IPS DF 19.7 (cell line): ENCODE measurements around the gene ERBB4.
A peak's percentile ranks its signal among the peaks of the same experiment; 100 is the strongest.

ENCODE experiments used
- DNase-seq: peaks from one replicate; pipeline ENCODE4 v3.0.0-alpha.2; 2013; ENCODE audit warnings: low read depth, low spot score

Gene ERBB4

DNA sequence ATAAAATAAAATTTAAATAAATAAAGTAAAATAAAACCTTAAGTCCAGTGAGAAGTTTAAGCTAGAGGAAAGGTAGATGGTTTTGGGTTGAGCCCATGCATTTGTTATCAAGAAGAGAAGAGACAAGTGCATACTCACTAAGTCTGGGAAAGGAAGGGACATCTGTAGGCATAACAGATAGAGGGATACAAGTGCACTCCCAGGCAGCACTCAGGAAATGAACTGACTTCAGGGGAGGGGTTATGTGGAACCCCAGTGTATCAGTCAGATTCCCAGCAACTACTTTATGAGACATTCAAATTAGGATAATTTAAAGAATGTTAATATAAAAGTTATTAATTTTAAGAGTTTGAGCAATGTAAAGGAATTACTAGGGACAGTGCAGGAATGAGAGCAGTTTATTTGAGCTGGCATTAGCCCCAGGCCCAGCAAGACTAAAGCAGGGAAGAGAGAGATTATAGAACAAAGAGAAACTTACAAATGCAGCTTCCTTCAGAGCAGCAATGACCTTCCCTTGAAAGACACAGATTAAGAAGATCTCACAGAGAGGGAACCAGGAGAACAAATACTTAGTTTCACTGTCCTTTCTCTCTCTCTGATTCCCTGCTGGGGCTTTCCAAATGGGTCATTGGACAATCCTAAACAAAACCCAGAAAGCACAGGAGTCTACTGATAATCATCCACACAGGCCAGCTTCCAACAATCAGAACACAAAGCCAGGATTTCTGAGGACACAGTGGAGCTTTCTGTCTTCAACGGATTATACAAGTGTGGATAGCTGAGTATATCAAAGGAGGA is 109.7 kb downstream of the ERBB4 start:
- DNase-seq: peak; percentile 38

DNA sequence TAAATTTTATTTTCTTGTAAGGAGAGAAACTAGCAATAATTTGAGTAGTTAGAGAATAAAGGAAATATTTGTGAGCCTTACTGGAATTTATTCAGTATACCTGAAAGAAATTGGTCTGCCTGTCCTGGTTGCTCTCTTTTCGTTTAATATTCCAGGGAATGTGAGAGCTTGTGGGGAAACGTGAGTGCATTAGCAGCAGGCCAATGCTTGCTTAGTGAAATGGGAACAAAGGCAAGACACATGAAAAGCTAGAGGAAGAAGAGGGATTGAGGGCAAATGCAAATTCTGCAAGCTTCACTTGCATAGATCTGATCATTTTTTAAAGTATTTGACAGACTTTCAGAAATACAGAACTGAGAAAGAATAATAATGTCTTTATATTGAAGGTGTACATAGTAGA is 111.0 kb downstream of the ERBB4 start:
- DNase-seq: no peak

DNA sequence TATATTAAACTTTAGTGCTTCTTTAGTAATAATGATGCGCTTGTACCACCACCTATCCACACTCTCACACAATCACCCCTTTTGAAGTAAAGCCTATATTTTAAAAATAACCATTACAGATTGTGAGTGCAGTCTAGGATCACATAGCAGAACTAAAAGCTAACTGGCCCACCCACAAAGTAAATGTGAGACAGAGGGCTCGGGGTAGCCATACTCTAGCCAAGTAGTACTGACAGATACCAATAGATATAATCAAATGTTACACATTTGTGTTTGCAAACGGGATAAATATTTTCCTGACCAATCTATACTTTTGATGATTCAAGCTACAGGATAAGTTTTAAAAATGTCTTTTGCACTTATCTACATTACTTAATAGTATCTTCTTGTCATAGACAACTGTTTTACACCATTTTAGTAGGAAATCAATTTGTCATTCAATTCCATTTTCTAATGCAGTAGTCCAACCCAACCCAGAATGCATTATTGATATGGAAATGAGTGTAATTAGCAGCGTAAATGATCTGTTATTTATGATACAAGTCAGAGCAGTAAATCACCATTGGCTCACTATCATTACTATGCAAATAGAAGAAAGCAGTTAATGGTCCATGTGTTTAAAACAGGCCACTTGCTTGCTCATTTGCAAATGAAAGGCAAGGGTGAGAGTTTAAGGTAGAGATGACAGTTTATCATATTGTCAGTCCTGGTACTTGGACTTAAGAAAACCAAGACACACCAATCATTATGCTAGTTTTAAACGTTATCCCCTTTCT is 111.8 kb downstream of the ERBB4 start:
- DNase-seq: no peak

- no peak for DNase-seq
These were observed 114.5 kb downstream of the ERBB4 start for GRCh38 chr2:212424082-212424481.

- no peak for DNase-seq
These were observed 115.5 kb downstream of the ERBB4 start for GRCh38 chr2:212423089-212423488.

DNA sequence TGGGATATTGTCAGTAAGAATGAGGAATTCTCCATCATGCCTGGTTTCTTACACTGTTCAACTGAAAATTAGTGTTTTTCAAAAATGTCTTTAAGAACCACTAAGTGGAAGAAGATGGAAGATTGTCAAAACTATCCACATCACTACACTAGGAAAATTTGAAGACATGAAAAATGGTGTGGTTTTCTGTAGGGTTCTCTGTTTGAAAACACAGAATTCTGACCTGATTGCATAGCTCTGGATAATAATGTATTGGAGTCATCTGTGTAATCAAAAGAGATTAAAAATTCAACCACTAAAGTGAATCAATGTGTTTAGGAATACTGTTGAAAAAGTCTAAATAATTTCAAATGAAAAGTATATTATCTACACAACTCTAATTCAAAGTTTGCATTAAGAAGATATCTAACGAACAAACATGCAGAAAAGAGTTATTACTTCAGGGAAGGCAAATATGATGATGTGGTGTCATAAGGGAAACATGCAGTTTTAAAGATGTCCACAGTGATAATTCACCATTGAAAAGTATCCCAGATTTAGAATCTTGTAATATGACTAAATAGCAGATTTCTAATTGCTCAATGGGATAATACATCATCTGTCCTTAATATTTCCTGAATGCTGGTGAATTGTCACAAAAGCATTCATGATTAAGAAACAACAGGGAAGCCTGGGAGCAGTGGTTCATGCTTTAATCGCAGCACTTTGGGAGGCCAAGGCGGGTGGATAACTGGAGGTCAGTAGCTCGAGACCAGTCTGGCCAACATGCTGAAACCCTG is 116.9 kb downstream of the ERBB4 start:
- no peak for DNase-seq

DNA sequence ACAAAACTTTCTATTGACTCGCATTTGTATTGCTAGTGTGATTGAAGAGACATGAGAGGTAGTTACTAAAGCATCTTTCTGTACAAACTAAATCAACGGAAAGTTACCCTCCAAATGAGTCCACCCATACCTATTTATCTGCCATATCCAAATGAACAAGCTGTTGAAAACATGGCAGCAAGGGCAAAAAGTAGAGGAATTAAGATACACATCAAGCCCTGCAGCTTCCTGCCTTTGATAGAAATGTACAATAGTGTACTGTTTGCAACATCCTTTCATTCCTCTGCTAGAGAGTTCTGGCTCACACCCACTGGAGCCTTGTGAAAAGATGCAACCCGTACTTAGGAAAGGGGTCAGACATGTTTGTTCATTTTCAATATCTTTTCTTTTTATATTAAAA is 122.5 kb downstream of the ERBB4 start:
- DNase-seq: no peak

DNA sequence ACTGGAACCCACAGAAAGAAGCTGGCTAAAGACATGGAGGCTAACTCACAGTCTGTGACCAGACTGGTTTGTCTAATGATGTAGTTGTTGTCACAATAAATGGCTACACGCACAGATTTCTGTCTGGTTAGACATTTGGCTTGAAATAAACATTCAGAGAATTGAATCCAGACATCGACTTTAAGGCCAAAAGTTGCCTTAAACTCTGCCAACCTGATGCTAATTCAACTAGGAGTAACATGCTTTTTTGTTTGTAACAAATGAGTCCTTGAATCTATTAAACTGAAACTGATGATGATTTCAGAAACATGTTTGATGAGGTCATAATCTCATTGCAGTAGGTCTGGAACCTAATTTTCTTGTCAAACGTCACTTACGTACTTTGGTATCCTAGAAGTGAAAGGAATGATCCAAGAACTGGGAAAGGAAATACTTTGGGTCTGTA is 123.8 kb downstream of the ERBB4 start:
- no peak for DNase-seq

GRCh38 chr2:212409560-212409959 is 129.0 kb downstream of the ERBB4 start:
- DNase-seq: no peak

DNA sequence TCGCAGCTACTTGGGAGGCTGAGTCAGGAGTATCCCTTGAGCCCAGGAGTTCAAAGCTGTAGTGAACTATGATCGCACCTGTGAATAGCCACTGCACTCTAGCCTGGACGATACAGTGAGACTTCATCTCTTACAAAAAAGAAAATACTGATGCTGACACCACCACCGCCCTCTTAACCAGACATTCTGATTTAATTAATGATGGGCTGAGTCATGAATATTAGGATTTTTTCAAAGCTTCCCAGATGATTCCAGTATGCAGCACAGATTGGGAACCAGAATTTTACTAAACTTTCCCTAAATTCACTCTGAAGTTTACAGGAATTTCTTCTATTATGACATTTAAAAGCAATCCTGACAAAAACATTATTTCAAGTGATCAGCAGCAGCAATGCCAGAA is 130.1 kb downstream of the ERBB4 start:
- DNase-seq: no peak

DNA sequence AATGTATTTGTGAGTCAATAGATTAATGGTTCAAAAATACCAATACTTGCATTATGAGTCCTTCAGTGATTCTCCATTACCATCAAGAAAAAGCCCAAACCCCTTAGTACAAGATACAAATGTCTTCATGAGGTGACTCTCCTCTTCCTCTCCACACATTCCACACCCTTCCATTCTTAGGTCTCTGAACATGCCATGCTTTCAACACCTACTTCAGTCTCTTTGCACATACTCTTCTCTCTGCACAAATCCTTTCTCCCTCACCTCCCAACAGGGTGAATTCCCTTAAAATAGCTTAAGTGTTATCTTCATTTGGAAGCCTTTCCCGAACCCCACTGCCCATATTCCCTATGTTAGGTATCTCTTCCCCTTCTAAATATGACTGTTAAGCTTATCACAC is 131.9 kb downstream of the ERBB4 start:
- no peak for DNase-seq

DNA sequence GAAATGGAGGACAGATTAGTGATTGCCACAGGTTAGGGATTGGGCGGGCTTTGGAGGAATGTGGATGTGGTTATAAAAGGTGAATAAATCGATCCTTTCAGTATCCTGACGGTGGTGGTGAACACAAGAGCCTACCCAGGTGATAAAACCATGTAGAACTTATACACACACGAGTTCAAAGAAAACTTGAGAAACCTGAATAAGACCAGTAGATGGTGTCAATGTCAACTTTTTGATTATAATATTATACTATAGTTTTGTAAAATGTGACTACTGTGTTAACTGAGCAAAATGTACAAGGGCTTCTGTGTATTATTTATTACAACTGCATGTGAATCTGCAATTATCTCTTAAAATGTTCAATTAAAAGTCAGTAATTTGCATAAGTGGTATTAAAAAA is 136.3 kb downstream of the ERBB4 start:
- no peak for DNase-seq

DNA sequence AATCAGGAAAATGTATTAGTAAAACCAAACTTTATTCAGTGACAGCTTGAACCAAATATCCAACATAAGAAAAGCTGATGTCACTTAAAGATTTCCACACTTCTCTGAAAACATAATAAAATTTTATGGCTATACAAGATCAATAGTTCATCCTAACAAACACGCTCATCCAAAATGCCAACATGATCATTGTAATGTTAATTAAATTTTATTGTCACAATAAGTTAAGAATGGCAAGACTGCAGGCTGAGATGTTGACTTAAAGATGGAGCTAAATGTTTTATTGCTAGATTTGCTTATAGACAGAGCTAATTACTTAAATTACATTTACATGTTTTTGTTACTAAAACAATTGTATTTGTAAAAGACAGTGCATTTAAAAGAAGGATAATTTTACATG is 140.3 kb downstream of the ERBB4 start:
- no peak for DNase-seq

- DNase-seq: no peak
These were observed 146.1 kb downstream of the ERBB4 start for GRCh38 chr2:212392544-212392943.

DNA sequence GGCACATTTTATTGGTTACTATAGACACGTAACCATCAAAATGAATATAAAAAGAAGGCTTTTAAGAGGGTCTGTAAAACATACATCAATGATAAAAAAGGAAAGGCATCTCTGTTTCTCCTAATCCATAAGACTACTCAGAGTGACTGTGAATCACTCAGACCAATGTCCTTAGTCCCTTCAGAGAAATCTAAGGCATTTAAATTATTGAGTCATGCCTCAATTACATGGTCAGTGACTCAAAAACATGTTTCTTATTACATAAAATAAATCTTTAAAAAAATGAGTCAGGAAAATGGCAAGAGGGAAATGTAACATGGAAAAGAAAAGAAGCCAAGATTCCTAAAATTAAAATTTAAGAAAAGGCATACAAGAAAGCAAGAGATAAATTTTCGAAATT is 146.6 kb downstream of the ERBB4 start:
- no peak for DNase-seq

DNA sequence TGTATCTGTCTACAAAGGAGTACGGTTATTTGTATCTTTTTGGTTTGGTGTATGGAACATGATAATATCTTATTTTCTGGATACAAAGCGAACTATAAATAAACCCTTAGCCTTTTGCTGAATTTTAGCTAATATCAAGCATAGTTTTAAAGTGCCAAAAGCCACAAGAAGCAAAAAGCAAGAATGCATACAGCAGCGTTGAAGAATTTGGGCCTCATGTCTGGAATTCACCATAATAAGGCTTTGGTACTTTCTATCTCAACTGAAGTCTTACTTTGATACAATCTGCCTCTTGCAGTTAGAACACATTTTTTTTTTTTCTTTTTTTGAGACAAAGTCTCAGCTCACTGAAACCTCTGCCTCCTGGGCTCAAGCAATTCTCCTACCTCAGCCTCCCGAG is 151.5 kb downstream of the ERBB4 start:
- DNase-seq: no peak

DNA sequence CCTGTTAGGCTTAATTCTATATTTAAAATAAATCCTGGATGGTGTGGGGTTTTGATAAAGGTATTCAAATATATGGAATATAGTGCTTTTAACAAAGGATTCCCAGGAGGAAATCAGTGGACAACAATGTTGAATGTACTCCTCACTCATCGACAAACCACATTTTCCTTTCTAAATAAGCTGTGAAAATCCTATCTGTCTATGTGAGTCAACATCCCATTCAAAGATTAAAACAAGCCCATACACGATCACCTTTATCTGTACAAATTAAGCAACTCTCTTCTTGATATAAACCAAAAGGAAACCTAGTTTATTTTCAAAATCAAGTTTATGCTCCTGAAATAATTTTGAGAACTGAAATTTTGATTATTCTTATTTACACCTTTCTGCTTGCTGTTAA is 153.4 kb downstream of the ERBB4 start:
- DNase-seq: no peak

DNA sequence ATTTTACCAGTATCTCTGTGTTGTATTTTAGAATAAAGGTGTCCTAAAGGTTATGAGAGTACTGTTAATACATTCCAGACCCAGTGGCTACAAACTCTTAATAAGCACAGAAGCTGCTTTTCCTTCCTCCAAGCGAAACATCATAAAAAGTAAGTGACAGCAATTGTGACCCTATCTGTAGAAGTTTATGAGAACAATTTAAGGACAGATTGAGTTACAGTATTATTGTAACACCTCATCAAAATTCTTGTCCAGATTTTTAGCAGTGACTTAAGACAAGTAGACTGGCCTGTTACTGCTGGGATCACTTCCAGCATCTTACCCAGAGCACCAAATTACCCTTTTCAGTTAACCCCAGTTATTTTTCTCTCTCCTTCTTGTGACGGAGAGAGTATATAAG is 154.6 kb downstream of the ERBB4 start:
- DNase-seq: no peak

GRCh38 chr2:212381428-212382102 is 157.0 kb downstream of the ERBB4 start:
- DNase-seq: no peak

DNA sequence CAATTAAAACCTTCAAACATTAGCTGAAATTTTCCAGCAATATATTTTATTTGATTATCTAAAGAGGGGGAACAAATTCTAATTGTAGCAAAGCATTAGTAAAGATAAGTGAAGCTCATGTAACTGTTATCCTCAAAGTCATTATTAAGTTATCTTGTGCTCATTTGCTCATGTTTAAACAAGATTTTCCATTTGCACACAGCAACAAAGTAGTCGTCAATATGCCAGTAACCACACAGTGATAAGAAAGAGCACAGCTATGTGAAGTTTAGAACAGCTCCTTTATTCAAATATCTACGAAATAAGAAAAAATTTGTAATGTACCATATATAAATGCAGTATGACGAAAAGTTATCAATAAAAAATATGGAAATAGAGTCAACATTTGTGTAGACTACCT is 159.5 kb downstream of the ERBB4 start:
- DNase-seq: no peak

DNA sequence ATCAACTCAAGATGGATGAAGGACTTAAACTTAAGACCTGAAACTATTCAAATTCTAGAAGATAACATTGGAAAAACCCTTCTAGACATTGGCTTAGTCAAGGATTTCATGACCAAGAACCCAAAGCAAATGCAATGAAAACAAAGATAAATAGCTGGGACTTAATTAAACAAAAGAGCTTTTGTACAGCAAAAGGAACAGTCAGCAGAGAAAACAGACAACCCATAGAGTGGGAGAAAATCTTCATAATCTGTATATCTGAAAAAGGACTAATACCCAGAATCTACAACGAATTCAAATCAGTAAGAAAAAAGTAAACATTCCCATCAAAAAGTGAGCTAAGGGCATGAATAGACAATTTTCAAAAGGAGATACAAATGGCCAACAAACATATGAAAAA is 171.2 kb downstream of the ERBB4 start:
- no peak for DNase-seq
